Lower lobe of right lung (tissue), 2 donors: ENCODE data around the gene CACNG6. TPM values are rescaled to one million over a fixed set of nuclear protein-coding genes. Genes with fewer than 3 reads are reported as not detected.

Experiments used
- ATAC-seq, 2 donors: fragments of 200-7000 bp; cut with Tn5 transposase; one replicate each; pipeline ENCODE4 v1.9.1; 2020 to 2022; ENCODE audit warnings: mild to moderate bottlenecking in 2 of 2, moderate library complexity in 2 of 2
- DNase-seq: peaks from one replicate; pipeline ENCODE4 v3.0.0-alpha.2; 2020
- H3K27ac ChIP-seq: fragments of 200-600 bp; one replicate; pipeline ENCODE4 v1.8.0; 2022
- H3K27me3 ChIP-seq: fragments of 200-600 bp; one replicate; pipeline ENCODE4 v1.8.0; 2022; ENCODE audit warnings: low read depth
- H3K36me3 ChIP-seq: fragments of 200-600 bp; one replicate; pipeline ENCODE4 v1.8.0; 2022; ENCODE audit warnings: mild to moderate bottlenecking
- H3K4me1 ChIP-seq: fragments of 200-600 bp; one replicate; pipeline ENCODE4 v1.8.0; 2022
- H3K4me3 ChIP-seq: fragments of 200-600 bp; one replicate; pipeline ENCODE4 v1.8.0; 2022; ENCODE audit warnings: mild to moderate bottlenecking
- H3K9me3 ChIP-seq: fragments of 200-600 bp; one replicate; pipeline ENCODE4 v1.8.0; 2022
- CTCF ChIP-seq: fragments of 200-600 bp; IDR thresholded peaks from one replicate; pipeline ENCODE4 v1.8.0; 2022; ENCODE audit warnings: antibody characterized with exemption, mild to moderate bottlenecking
- intact Hi-C: fragments of 100-400 bp; cut with DNase I; formaldehyde crosslinking; loops from one replicate; pipeline ENCODE4 v1.11.0; 2022
- total RNA-seq: library from RNA; stranded (reverse); fragmentation: NEBNext Ultra II Directional; extraction: Animal tissue kit (Norgen Biotek cat#: 25700); gene quantifications from one replicate; pipeline ENCODE4 v1.2.1, GENCODE V29; 2021
- donor health status: DM: no; HTN: yes; CAD: no; lungs with severe emphysema.

Gene CACNG6
- total RNA-seq, 1 donor from 2014 or later = 2.2 TPM

GRCh38 chr19:54002495-54003315, 11.3 kb downstream of the CACNG6 start:
- intact Hi-C loops = no loop called here
- Histone ChIP-seq H3K4me3 (no peak overlapping the region), H3K27me3 (peaks cover 36% of the 10 kb centered on the region), H3K27ac (no peak overlapping the region), H3K36me3 (no peaks in the 10 kb centered on the region), H3K9me3 (no peaks in the 10 kb centered on the region), H3K4me1 (no peaks in the 10 kb centered on the region)
- no peak for DNase-seq
- no peak for TF ChIP-seq CTCF
- no peak for ATAC-seq

DNA sequence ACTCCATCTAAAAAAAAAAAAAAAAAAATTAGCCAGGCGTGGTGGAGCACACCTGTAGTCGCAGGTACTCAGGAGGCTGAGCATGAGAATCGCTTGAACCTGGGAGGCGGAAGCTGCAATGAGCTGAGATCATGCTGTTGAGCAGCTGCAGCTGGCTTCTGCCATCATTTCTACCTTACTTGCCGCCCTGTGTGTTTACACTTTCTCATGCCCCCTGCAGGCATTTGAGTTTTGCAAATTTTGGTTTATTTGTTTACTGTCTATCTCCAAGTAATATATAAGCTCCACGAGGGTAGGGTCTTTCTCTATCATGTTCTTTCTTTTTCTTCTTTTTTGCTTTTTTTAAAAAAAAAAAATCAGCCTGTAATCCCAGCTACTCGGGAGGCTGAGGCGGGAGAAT, 18.0 kb downstream of the CACNG6 start:
- ATAC-seq = no peak
- no peak overlapping the region for H3K27ac ChIP-seq
- H3K9me3 ChIP-seq = no peaks in the 10 kb centered on the region
- no peaks in the 10 kb centered on the region for H3K4me1 ChIP-seq
- no peaks in the 10 kb centered on the region for H3K36me3 ChIP-seq
- no peak overlapping the region for H3K4me3 ChIP-seq
- no peak for DNase-seq
- intact Hi-C loops = no loop called here
- peaks cover 47% of the 10 kb centered on the region for H3K27me3 ChIP-seq
- no peak for TF ChIP-seq CTCF

DNA sequence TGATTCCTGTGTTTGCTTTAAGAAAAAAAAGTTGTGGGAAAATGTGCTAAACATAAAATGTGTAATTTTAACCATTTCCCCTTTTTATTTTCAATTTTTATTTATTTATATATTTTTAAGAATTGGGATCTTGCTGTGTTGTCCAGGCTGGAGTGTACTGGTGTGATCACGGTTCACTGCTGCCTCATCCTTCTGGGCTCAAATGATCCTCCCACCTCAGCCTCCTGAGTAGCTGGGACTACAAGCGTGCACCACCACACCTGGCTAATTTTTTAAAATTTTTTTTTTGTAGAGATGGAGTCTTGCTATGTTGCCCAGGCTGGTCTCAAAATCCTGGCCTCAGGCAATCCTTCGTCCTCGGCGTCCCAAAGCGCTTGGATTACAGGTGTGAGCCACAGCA, 19.0 kb downstream of the CACNG6 start:
- no peak overlapping the region for H3K4me3 ChIP-seq

DNA sequence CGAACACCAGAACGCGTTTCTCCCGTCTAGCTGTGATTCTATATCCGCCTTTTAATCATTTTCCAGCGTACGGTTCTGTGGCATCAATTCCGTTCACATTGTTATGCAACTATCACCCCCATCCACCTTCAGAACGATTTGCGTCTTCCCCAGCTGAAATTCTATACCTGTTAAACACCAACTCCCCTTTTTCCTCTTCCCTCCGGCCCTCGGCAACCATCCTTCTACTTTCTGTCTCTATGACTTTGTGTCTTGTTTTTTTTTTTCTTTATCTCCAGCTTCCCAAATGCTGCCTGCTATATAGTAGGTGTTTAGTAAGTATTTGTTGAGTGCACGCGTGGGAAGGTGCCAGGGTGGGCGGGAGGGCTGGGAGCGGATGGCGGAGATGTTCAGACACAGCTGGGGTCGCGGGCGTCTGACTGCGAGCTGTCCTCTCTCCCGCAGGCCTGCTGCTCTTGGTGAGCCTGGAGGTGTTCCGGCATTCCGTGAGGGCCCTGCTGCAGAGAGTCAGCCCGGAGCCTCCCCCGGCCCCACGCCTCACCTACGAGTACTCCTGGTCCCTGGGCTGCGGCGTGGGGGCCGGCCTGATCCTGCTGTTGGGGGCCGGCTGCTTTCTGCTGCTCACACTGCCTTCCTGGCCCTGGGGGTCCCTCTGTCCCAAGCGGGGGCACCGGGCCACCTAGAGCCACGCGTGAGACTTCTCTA, 20.2 kb downstream of the CACNG6 start:
- Histone ChIP-seq H3K36me3 (no peaks in the 10 kb centered on the region), H3K4me3 (no peak overlapping the region), H3K27me3 (peaks cover 46% of the 10 kb centered on the region), H3K9me3 (no peaks in the 10 kb centered on the region), H3K27ac (no peak overlapping the region), H3K4me1 (no peaks in the 10 kb centered on the region)
- ATAC-seq = no peak
- TF ChIP-seq CTCF = no peak
- intact Hi-C loops = no loop called here
- DNase-seq = no peak

More for the DNA sequence above, 19.0 kb downstream of the CACNG6 start:
- intact Hi-C loops = no loop called here
- Histone ChIP-seq H3K36me3 (no peaks in the 10 kb centered on the region), H3K4me1 (no peaks in the 10 kb centered on the region), H3K27ac (no peak overlapping the region), H3K9me3 (no peaks in the 10 kb centered on the region), H3K27me3 (peaks cover 46% of the 10 kb centered on the region)
- no peak for ATAC-seq
- TF ChIP-seq CTCF = no peak
- no peak for DNase-seq

DNA sequence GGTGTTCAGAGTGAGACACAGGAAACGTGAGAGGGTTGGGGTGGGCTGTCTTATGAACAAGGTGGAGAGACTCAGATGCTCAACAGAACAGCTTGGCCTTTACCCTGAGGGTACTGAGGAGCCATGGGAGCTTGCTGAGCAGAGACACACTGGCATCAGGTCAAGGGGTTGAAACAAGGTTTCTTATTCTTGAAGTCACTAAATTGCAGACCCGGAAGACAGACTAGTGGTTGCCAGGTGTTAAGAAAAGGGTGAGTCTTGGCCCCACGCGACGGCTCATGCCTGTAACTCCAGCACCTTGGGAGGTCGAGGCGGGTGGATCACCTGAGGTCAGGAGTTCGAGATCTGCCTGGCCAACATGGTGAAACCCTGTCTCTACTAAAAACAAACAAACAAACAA, 22.4 kb downstream of the CACNG6 start:
- H3K27ac ChIP-seq = no peak overlapping the region
- TF ChIP-seq CTCF = no peak
- no peak for ATAC-seq
- H3K36me3 ChIP-seq = no peaks in the 10 kb centered on the region
- intact Hi-C loops = no loop called here
- no peaks in the 10 kb centered on the region for H3K9me3 ChIP-seq
- DNase-seq = no peak
- no peaks in the 10 kb centered on the region for H3K4me1 ChIP-seq
- no peak overlapping the region for H3K4me3 ChIP-seq
- peaks cover 44% of the 10 kb centered on the region for H3K27me3 ChIP-seq
